HG02642 (cell line): ENCODE measurements around the gene MPC2.
"Not testable (repeated sequence)": the region's sequence is repeated elsewhere in the genome, so short reads cannot be mapped to it uniquely, and the experiment has no call there.

ENCODE experiments used
- ATAC-seq: cut with Tn5 transposase; IDR thresholded peaks from one replicate; pipeline ENCODE4 v1.9.1; 2021; ENCODE audit warnings: mild to moderate bottlenecking; ENCODE audit not compliant: unreplicated experiment, poor library complexity

MPC2 gene

GRCh38 chr1:167910530-167910929 is 26.3 kb downstream of the MPC2 start:
- no peak for ATAC-seq

- ATAC-seq, result peak; percentile 42
Measured at GRCh38 chr1:167909691-167910180, 27.1 kb downstream of the MPC2 start.

GRCh38 chr1:167905671-167906070 is 31.2 kb downstream of the MPC2 start:
- no peak for ATAC-seq

GRCh38 chr1:167905182-167905581 is 31.7 kb downstream of the MPC2 start:
- ATAC-seq, result no peak

- no peak for ATAC-seq
Measured at GRCh38 chr1:167904652-167905130, 32.2 kb downstream of the MPC2 start.

GRCh38 chr1:167900907-167901306 is 36.0 kb downstream of the MPC2 start:
- ATAC-seq, result no peak

- peak; percentile 93 for ATAC-seq
Measured at GRCh38 chr1:167899253-167899681, 37.6 kb downstream of the MPC2 start.

- ATAC-seq, result no peak
Measured at GRCh38 chr1:167898578-167899222, 38.2 kb downstream of the MPC2 start.

- no peak for ATAC-seq
Measured at GRCh38 chr1:167893798-167894197, 43.1 kb downstream of the MPC2 start.

- ATAC-seq, result no peak
Measured at GRCh38 chr1:167890400-167890799, 46.5 kb downstream of the MPC2 start.

GRCh38 chr1:167887187-167887586 is 49.7 kb downstream of the MPC2 start:
- ATAC-seq, result not testable (repeated sequence)

GRCh38 chr1:167882376-167882775 is 54.5 kb downstream of the MPC2 start:
- ATAC-seq, result no peak

GRCh38 chr1:167881786-167882185 is 55.1 kb downstream of the MPC2 start:
- ATAC-seq, result no peak

- ATAC-seq, result no peak
Measured at GRCh38 chr1:167881069-167881468, 55.8 kb downstream of the MPC2 start.

- no peak for ATAC-seq
Measured at GRCh38 chr1:167880580-167881021, 56.3 kb downstream of the MPC2 start.

- no peak for ATAC-seq
Measured at GRCh38 chr1:167879508-167879907, 57.4 kb downstream of the MPC2 start.

GRCh38 chr1:167878372-167879160 is 58.3 kb downstream of the MPC2 start:
- no peak for ATAC-seq

GRCh38 chr1:167876597-167877175 is 60.2 kb downstream of the MPC2 start:
- no peak for ATAC-seq

- no peak for ATAC-seq
Measured at GRCh38 chr1:167871331-167871730, 65.5 kb downstream of the MPC2 start.

GRCh38 chr1:167869157-167870001 is 67.5 kb downstream of the MPC2 start:
- not testable (repeated sequence) for ATAC-seq
